Measurements from ENCODE around the gene CFAP61.
A peak's percentile ranks its signal among the peaks of the same experiment; 100 is the strongest.

The CFAP61 gene

DNA sequence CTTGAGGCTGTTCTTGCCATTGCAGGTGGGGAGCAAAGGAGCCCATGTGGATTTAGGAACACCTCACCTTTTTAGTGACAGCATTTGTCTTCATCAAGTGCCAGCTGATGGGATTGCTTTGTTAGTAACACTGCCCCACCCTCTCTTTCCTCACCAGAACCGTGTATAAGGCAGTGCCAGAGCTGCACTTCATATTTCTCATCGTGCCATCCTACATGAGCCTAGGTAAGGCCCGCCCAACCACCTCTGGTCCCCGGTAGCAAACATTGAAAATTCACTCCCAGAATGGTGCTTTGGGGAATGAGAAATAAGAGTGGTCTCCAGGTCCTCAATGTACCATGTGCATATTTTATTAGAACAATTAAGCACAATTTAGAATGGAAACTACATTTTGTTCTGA, 22.7 kb downstream of the CFAP61 start:
- Histone ChIP-seq H3K4me3 (ENCODE audit: low read depth, low read length) (no peak overlapping the region), H3K27ac (ENCODE audit: low read depth, low read length) (no peak overlapping the region), H3K79me2 (ENCODE audit: control insufficient read depth, insufficient read depth, low read length, unreplicated experiment) (no peaks in the 10 kb centered on the region), H3K4me1 (ENCODE audit: control insufficient read depth, insufficient read depth, low read length, unreplicated experiment) (no peaks in the 10 kb centered on the region), H2AFZ (ENCODE audit: low read length, unreplicated experiment) (no peak overlapping the region), H3K27me3 (ENCODE audit: insufficient read depth, low read length) (peaks cover 64% of the 10 kb centered on the region), H3K36me3 (ENCODE audit: insufficient read depth, low read length) (no peaks in the 10 kb centered on the region)

GRCh38 chr20:20076297-20077065, 24.1 kb downstream of the CFAP61 start:
- Histone ChIP-seq H3K4me3 (ENCODE audit: low read depth, low read length) (no peak overlapping the region), H3K27me3 (ENCODE audit: insufficient read depth, low read length) (peaks cover 74% of the 10 kb centered on the region), H3K27ac (ENCODE audit: low read depth, low read length) (no peak overlapping the region)

GRCh38 chr20:20078041-20078440, 25.7 kb downstream of the CFAP61 start:
- Histone ChIP-seq H2AFZ (ENCODE audit: low read length, unreplicated experiment) (no peak overlapping the region), H3K27me3 (ENCODE audit: insufficient read depth, low read length) (peaks cover 86% of the 10 kb centered on the region), H3K4me3 (ENCODE audit: low read depth, low read length) (no peak overlapping the region), H3K27ac (ENCODE audit: low read depth, low read length) (no peak overlapping the region), H3K4me1 (ENCODE audit: control insufficient read depth, insufficient read depth, low read length, unreplicated experiment) (no peaks in the 10 kb centered on the region), H3K79me2 (ENCODE audit: control insufficient read depth, insufficient read depth, low read length, unreplicated experiment) (no peaks in the 10 kb centered on the region), H3K36me3 (ENCODE audit: insufficient read depth, low read length) (no peaks in the 10 kb centered on the region)

More at GRCh38 chr20:20076297-20077065, 24.1 kb downstream of the CFAP61 start:
- Histone ChIP-seq H3K36me3 (ENCODE audit: insufficient read depth, low read length) (no peaks in the 10 kb centered on the region), H2AFZ (ENCODE audit: low read length, unreplicated experiment) (no peak overlapping the region), H3K4me1 (ENCODE audit: control insufficient read depth, insufficient read depth, low read length, unreplicated experiment) (no peaks in the 10 kb centered on the region), H3K79me2 (ENCODE audit: control insufficient read depth, insufficient read depth, low read length, unreplicated experiment) (no peaks in the 10 kb centered on the region)

DNA sequence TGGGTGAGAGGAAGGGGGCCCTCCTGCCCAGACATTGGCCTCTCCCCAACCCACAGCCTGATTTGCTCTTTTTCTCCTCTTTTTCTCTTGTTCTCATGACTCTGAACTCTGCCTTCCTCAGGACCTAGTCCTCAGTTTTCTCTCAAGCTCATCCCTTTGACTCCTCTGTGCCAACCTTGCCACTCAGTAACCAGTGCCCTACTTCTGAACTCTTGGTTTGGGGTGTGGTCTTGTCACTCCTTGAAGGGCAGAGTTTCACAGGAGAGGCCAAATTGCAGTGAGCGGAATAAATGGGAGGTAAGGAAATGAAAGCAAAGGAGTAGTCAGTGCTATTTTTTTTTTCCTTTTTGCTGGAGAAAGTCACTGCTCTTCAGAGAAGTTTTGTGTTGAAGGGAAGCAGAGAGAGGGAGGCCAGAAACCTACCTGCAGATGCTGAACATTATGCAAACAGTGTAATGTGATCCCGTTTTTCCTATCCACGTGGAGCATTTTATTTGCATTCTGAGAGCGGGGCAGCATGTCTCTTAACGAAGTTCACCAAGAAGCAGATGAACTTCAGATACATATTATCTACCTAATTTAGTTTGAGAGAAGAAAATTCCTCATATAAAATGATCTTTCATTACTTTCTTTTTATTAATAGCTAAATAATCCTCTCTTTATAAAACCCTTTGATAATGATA, 26.9 kb downstream of the CFAP61 start:
- Histone ChIP-seq H3K36me3 (ENCODE audit: insufficient read depth, low read length) (no peaks in the 10 kb centered on the region), H2AFZ (ENCODE audit: low read length, unreplicated experiment) (no peak overlapping the region), H3K4me3 (ENCODE audit: low read depth, low read length) (no peak overlapping the region), H3K27ac (ENCODE audit: low read depth, low read length) (no peak overlapping the region), H3K4me1 (ENCODE audit: control insufficient read depth, insufficient read depth, low read length, unreplicated experiment) (no peaks in the 10 kb centered on the region), H3K79me2 (ENCODE audit: control insufficient read depth, insufficient read depth, low read length, unreplicated experiment) (no peaks in the 10 kb centered on the region), H3K27me3 (ENCODE audit: insufficient read depth, low read length) (peaks cover 74% of the 10 kb centered on the region)

DNA sequence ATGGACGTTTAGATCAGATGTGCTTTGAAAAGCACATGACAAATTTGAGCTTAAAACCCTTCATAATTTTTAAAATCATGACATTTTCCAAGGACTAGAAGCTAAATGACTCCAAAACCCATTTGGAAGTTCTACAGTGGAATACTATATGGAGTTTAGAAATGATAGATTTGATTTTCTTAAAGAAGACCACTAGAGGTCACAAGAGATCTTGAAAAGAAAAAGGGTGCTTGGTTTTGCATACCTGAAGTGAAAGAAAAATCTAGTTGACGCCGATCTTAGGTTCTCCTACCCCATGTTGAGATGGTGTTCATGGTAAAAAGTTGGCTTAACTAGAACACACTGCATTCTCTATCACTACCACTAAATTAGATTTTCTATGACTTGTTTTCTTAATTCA, 31.5 kb downstream of the CFAP61 start:
- no peak overlapping the region for H2AFZ ChIP-seq (ENCODE audit: low read length, unreplicated experiment)
- H3K79me2 ChIP-seq (ENCODE audit: control insufficient read depth, insufficient read depth, low read length, unreplicated experiment), result no peaks in the 10 kb centered on the region
- H3K4me3 ChIP-seq (ENCODE audit: low read depth, low read length), result peak overlapping the region; percentile 47; the same call in 1 of the 2 replicates
- no peaks in the 10 kb centered on the region for H3K4me1 ChIP-seq (ENCODE audit: control insufficient read depth, insufficient read depth, low read length, unreplicated experiment)
- H3K27ac ChIP-seq (ENCODE audit: low read depth, low read length), result no peak overlapping the region
- no peaks in the 10 kb centered on the region for H3K36me3 ChIP-seq (ENCODE audit: insufficient read depth, low read length)
- peaks cover 41% of the 10 kb centered on the region for H3K27me3 ChIP-seq (ENCODE audit: insufficient read depth, low read length)

DNA sequence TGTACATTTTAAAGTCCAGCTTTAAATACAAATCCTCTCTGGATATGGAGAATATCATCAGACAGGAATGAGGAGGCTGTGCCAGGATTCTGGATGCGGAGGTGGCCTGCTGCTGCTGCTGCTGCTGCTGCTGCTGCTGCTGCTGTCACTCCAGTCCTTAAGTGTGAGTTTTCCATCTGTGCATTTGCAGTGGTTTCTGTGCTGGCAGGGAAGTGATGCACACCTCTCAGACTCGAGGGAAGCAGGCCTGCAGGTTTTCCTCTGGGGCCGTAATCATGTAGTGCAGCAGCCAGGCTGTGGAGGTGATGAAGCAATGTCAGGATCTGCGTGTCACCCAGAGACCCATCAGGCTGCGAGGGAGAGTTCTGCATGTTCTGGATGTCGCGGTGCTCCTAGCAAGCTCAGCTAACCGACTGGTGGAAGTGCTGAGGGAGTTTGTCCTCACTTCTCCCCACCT, 32.0 kb downstream of the CFAP61 start:
- H3K27me3 ChIP-seq (ENCODE audit: insufficient read depth, low read length), result peaks cover 41% of the 10 kb centered on the region
- H3K4me3 ChIP-seq (ENCODE audit: low read depth, low read length), result peak overlapping the region; percentile 47; the same call in 1 of the 2 replicates
- H3K79me2 ChIP-seq (ENCODE audit: control insufficient read depth, insufficient read depth, low read length, unreplicated experiment), result no peaks in the 10 kb centered on the region
- no peaks in the 10 kb centered on the region for H3K4me1 ChIP-seq (ENCODE audit: control insufficient read depth, insufficient read depth, low read length, unreplicated experiment)
- no peaks in the 10 kb centered on the region for H3K36me3 ChIP-seq (ENCODE audit: insufficient read depth, low read length)
- no peak overlapping the region for H3K27ac ChIP-seq (ENCODE audit: low read depth, low read length)
- no peak overlapping the region for H2AFZ ChIP-seq (ENCODE audit: low read length, unreplicated experiment)

DNA sequence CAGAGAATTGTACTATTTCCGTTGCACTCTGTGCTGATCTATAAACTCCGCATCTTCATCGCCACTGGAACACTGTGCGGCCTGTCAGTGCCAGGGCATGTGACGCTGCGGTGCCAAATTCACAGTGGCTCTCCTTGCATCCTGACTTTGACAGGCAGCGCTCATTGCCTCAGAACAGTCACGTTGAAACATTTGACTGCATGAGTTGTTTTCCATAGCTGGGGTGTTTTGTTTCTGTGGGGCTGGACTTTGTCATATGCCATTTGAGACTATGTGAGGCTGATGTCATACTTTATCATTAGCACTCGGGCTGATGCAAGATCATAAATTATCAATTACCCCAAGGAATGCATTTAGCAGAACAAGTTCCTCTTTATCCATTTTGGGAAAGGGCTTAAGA, 32.7 kb downstream of the CFAP61 start:
- Histone ChIP-seq H3K4me1 (ENCODE audit: control insufficient read depth, insufficient read depth, low read length, unreplicated experiment) (no peaks in the 10 kb centered on the region), H3K79me2 (ENCODE audit: control insufficient read depth, insufficient read depth, low read length, unreplicated experiment) (no peaks in the 10 kb centered on the region), H3K4me3 (ENCODE audit: low read depth, low read length) (no peak overlapping the region), H3K27me3 (ENCODE audit: insufficient read depth, low read length) (peaks cover 41% of the 10 kb centered on the region), H3K36me3 (ENCODE audit: insufficient read depth, low read length) (no peaks in the 10 kb centered on the region), H3K27ac (ENCODE audit: low read depth, low read length) (no peak overlapping the region), H2AFZ (ENCODE audit: low read length, unreplicated experiment) (no peak overlapping the region)

DNA sequence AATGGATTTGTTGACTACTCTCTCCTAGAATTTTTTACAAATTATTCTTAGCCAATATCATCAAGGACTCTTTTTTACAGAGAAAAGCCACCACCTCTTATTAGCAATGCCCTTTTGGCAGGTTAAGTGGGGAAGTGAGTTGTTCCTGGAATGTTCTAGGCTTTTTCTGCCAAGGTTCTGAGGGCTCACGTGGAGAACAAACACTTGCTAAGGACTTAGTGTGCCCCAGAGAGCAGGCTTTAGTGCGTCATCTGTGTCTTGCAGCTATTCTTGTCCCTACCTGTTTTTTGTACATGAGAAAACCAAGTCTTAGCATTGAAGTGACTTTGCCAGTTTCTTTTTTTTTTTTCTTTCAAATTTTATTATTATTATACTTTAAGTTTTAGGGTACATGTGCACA, 33.5 kb downstream of the CFAP61 start:
- Histone ChIP-seq H3K79me2 (ENCODE audit: control insufficient read depth, insufficient read depth, low read length, unreplicated experiment) (no peaks in the 10 kb centered on the region), H3K4me1 (ENCODE audit: control insufficient read depth, insufficient read depth, low read length, unreplicated experiment) (no peaks in the 10 kb centered on the region), H2AFZ (ENCODE audit: low read length, unreplicated experiment) (no peak overlapping the region), H3K27ac (ENCODE audit: low read depth, low read length) (no peak overlapping the region), H3K36me3 (ENCODE audit: insufficient read depth, low read length) (no peaks in the 10 kb centered on the region), H3K4me3 (ENCODE audit: low read depth, low read length) (no peak overlapping the region), H3K27me3 (ENCODE audit: insufficient read depth, low read length) (peaks cover 36% of the 10 kb centered on the region)

GRCh38 chr20:20089018-20089417, 36.7 kb downstream of the CFAP61 start:
- no peaks in the 10 kb centered on the region for H3K36me3 ChIP-seq (ENCODE audit: insufficient read depth, low read length)

DNA sequence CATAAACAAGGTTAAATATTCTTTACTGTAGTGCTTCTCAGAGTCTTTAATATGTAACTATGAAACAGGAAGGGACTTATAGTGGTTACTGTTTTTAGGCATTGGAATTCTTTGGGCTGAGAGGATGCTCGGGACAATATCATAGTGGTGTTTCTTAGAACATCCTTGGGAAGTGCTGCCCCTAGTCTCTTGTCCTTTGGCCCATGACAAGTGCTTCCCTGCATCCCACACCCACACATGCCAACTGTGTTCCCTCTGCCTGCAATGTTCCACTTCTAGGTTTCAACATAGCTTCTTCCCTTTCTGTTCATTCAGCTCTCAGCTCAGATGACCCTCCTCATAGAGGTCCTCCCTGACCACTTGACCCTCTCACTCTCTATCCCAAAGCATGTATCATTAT, 37.6 kb downstream of the CFAP61 start:
- Histone ChIP-seq H3K79me2 (ENCODE audit: control insufficient read depth, insufficient read depth, low read length, unreplicated experiment) (no peaks in the 10 kb centered on the region), H3K36me3 (ENCODE audit: insufficient read depth, low read length) (no peaks in the 10 kb centered on the region)

More at GRCh38 chr20:20089018-20089417, 36.7 kb downstream of the CFAP61 start:
- Histone ChIP-seq H3K4me1 (ENCODE audit: control insufficient read depth, insufficient read depth, low read length, unreplicated experiment) (no peaks in the 10 kb centered on the region), H3K4me3 (ENCODE audit: low read depth, low read length) (no peak overlapping the region), H3K79me2 (ENCODE audit: control insufficient read depth, insufficient read depth, low read length, unreplicated experiment) (no peaks in the 10 kb centered on the region), H2AFZ (ENCODE audit: low read length, unreplicated experiment) (no peak overlapping the region), H3K27me3 (ENCODE audit: insufficient read depth, low read length) (peaks cover 26% of the 10 kb centered on the region), H3K27ac (ENCODE audit: low read depth, low read length) (no peak overlapping the region)

GRCh38 chr20:20092827-20093226, 40.5 kb downstream of the CFAP61 start:
- Histone ChIP-seq H3K36me3 (ENCODE audit: insufficient read depth, low read length) (no peaks in the 10 kb centered on the region), H3K4me3 (ENCODE audit: low read depth, low read length) (no peak overlapping the region), H3K27me3 (ENCODE audit: insufficient read depth, low read length) (peaks cover 60% of the 10 kb centered on the region), H3K4me1 (ENCODE audit: control insufficient read depth, insufficient read depth, low read length, unreplicated experiment) (no peaks in the 10 kb centered on the region), H2AFZ (ENCODE audit: low read length, unreplicated experiment) (no peak overlapping the region), H3K79me2 (ENCODE audit: control insufficient read depth, insufficient read depth, low read length, unreplicated experiment) (no peaks in the 10 kb centered on the region), H3K27ac (ENCODE audit: low read depth, low read length) (no peak overlapping the region)

More for the DNA sequence above, 37.6 kb downstream of the CFAP61 start:
- Histone ChIP-seq H3K27ac (ENCODE audit: low read depth, low read length) (no peak overlapping the region), H3K4me1 (ENCODE audit: control insufficient read depth, insufficient read depth, low read length, unreplicated experiment) (no peaks in the 10 kb centered on the region), H2AFZ (ENCODE audit: low read length, unreplicated experiment) (no peak overlapping the region), H3K4me3 (ENCODE audit: low read depth, low read length) (no peak overlapping the region), H3K27me3 (ENCODE audit: insufficient read depth, low read length) (peaks cover 33% of the 10 kb centered on the region)

Measured in ACC112 (cell line).